Measurements from ENCODE around the gene NCKAP5. TPM values are rescaled to one million over a fixed set of nuclear protein-coding genes. Genes with fewer than 3 reads are reported as not detected.

Gene NCKAP5
- total and polyA plus RNA-seq, 9 of the 15 experiments (the other 6 are each of a cell fraction or from before 2014, with no cell fraction given) = not detected

- Histone ChIP-seq H3K79me2 (ENCODE audit: control insufficient read depth, insufficient read depth, low read length) (no peaks in the 10 kb centered on the region), H3K36me3 (ENCODE audit: control insufficient read depth, insufficient read depth, low read length) (no peaks in the 10 kb centered on the region), H4K20me1 (replicated peaks; ENCODE audit: control insufficient read depth, insufficient read depth, low read length) (no peaks in the 10 kb centered on the region), H3K4me2 (ENCODE audit: insufficient read depth, low read length) (no peak overlapping the region), H3K9ac (ENCODE audit: insufficient read depth in 1 of 2, low read depth in 2 of 2, low read length in 2 of 2) (no peak overlapping the region), H3K4me1 (replicated peaks in 1 of 2; ENCODE audit: control insufficient read depth in 2 of 2, insufficient read depth in 2 of 2, low read length in 2 of 2) (no peaks in the 10 kb centered on the region), H3K4me3 (no peak overlapping the region), H3K27ac (ENCODE audit: extremely low read depth, low read depth, low read length) (no peak overlapping the region), H3K9me1 (ENCODE audit: control insufficient read depth, insufficient read depth, low read length) (no peaks in the 10 kb centered on the region), H2AFZ (ENCODE audit: low read depth, low read length) (no peak overlapping the region), H3K27me3 (ENCODE audit: control insufficient read depth in 2 of 2, insufficient read depth in 2 of 2, low read length in 2 of 2) (no peaks in the 10 kb centered on the region), H3K9me3 (replicated peaks; ENCODE audit: control insufficient read depth, insufficient read depth, low read depth, low read length) (no peaks in the 10 kb centered on the region)
- 0% methylated on average over 5 of the region's 5 CpGs for whole genome bisulfite sequencing (ENCODE audit: insufficient coverage, low coverage, missing lambda C conversion rate)
- no TSS peak for BruUV-seq (replicated peaks)
- in situ Hi-C loops (cut with MboI) = no loop called here
- CTCF ChIA-PET (ENCODE audit: low intra/inter-chr PET ratio) = no interaction called here
- POLR2A ChIA-PET = no interaction called here
- ATAC-seq = no peak
- intact Hi-C loops (cut with micrococcal nuclease) = no loop called here
- FAIRE-seq = no peak
- no peak for DNase-seq (ENCODE audit: extremely low read depth in 1 of 4, low spot score in 3 of 4)
- TF ChIP-seq NFE2 (IDR thresholded peaks at IDR 0.05; ENCODE audit: low read depth) (no peak), CTCF (IDR thresholded peaks at IDR 0.05 in 2 of 3, conservative IDR thresholded peaks at IDR 0.05 in 1 of 3; ENCODE audit: insufficient read depth in 2 of 3, low read depth in 1 of 3, low read length in 3 of 3) (0 out of 6 replicates have a peak, but pooled peaks of 1 of the 3 experiments have one; percentile 19), NFXL1 (CRISPR knock-in tag; IDR thresholded peaks at IDR 0.05) (no peak)
Observed at GRCh38 chr2:132731441-132731840, 836.8 kb downstream of the NCKAP5 start.

GRCh38 chr2:132730611-132731010 is 837.7 kb downstream of the NCKAP5 start:
- ATAC-seq (no peak), DNase-seq (ENCODE audit: extremely low read depth in 1 of 4, low spot score in 3 of 4) (no peak), FAIRE-seq (no peak)
- intact Hi-C loops (cut with micrococcal nuclease) = no loop called here
- no peaks in the 10 kb centered on the region for H4K20me1 ChIP-seq (replicated peaks; ENCODE audit: control insufficient read depth, insufficient read depth, low read length)
- no peak overlapping the region for H3K27ac ChIP-seq (ENCODE audit: extremely low read depth, low read depth, low read length)
- CTCF ChIA-PET (ENCODE audit: low intra/inter-chr PET ratio) = no interaction called here
- no peak overlapping the region for H3K9ac ChIP-seq (ENCODE audit: insufficient read depth in 1 of 2, low read depth in 2 of 2, low read length in 2 of 2)
- H3K36me3 ChIP-seq (ENCODE audit: control insufficient read depth, insufficient read depth, low read length) = no peaks in the 10 kb centered on the region
- POLR2A ChIA-PET = no interaction called here
- H3K9me1 ChIP-seq (ENCODE audit: control insufficient read depth, insufficient read depth, low read length) = no peaks in the 10 kb centered on the region
- H3K79me2 ChIP-seq (ENCODE audit: control insufficient read depth, insufficient read depth, low read length) = no peaks in the 10 kb centered on the region
- H3K4me3 ChIP-seq = no peak overlapping the region
- H3K4me1 ChIP-seq (replicated peaks in 1 of 2; ENCODE audit: control insufficient read depth in 2 of 2, insufficient read depth in 2 of 2, low read length in 2 of 2) = no peaks in the 10 kb centered on the region
- 0% methylated on average over 6 of the region's 6 CpGs for WGBS (ENCODE audit: insufficient coverage, low coverage, missing lambda C conversion rate)
- in situ Hi-C loops (cut with MboI) = no loop called here
- no TSS peak for BruUV-seq (replicated peaks)
- no peak overlapping the region for H3K4me2 ChIP-seq (ENCODE audit: insufficient read depth, low read length)
- H3K27me3 ChIP-seq (ENCODE audit: control insufficient read depth in 2 of 2, insufficient read depth in 2 of 2, low read length in 2 of 2) = no peaks in the 10 kb centered on the region
- no peaks in the 10 kb centered on the region for H3K9me3 ChIP-seq (replicated peaks; ENCODE audit: control insufficient read depth, insufficient read depth, low read depth, low read length)
- H2AFZ ChIP-seq (ENCODE audit: low read depth, low read length) = no peak overlapping the region
- TF ChIP-seq POLR2AphosphoS2 (IDR thresholded peaks at IDR 0.05; ENCODE audit: low read length) (no peak), E2F1 (CRISPR knock-in tag; IDR thresholded peaks at IDR 0.05) (no peak), SRSF3 (IDR thresholded peaks at IDR 0.05; ENCODE audit: insufficient read depth, low read length) (no peak), HEY1 (CRISPR knock-in tag; IDR thresholded peaks at IDR 0.05; ENCODE audit: borderline replicate concordance) (no peak), MIER1 (IDR thresholded peaks at IDR 0.05; ENCODE audit: low read depth) (no peak), HNRNPK (IDR thresholded peaks at IDR 0.05; ENCODE audit: low read depth, low read length, poor library complexity, severe bottlenecking) (no peak), RFX7 (CRISPR knock-in tag; IDR thresholded peaks at IDR 0.05) (no peak), KAT2B (IDR thresholded peaks at IDR 0.05; ENCODE audit: low read depth, low read length) (no peak), TBP (optimal IDR thresholded peaks at IDR 0.05; ENCODE audit: low read depth, low read length) (no peak), ZNF174 (CRISPR knock-in tag; IDR thresholded peaks at IDR 0.05) (no peak), ZNF184 (CRISPR knock-in tag; IDR thresholded peaks at IDR 0.05) (no peak), ZNF3 (CRISPR knock-in tag; IDR thresholded peaks at IDR 0.05) (no peak), ZNF253 (CRISPR knock-in tag; conservative IDR thresholded peaks at IDR 0.05) (no peak)

Data from K562 (cell line).